HTERT RPE-1 (cell line): ENCODE measurements around the gene UFD1.
"Not testable (repeated sequence)": the region's sequence is repeated elsewhere in the genome, so short reads cannot be mapped to it uniquely, and the experiment has no call there.

Experiments
- in situ Hi-C: fragments of 300-500 bp; cut with MboI; formaldehyde crosslinking; loops from 4 replicates; pipeline ENCODE4 v1.14.3; 2020; ENCODE audit warnings: low sequenced_read_pairs

UFD1 gene

DNA sequence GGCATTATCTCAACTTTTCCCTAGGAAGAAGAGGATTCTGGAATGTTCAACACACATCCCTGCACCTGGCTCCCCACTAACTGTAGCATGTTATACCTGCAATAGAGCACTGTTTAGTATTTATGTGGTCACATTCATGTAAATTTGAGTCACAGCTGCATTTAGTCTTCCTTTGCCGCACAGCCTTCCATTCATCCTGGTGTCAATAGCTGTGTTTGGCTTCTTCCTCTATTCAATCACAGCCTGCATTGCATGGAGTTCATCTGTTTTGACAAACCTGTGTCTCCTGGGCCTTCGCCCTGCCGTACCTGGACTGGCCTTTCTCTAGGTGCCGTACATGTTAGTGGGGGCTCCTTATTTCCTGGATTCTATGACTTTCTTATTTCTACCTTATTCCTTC is 27.4 kb downstream of the UFD1 start:
- in situ Hi-C loops = no loop called here

DNA sequence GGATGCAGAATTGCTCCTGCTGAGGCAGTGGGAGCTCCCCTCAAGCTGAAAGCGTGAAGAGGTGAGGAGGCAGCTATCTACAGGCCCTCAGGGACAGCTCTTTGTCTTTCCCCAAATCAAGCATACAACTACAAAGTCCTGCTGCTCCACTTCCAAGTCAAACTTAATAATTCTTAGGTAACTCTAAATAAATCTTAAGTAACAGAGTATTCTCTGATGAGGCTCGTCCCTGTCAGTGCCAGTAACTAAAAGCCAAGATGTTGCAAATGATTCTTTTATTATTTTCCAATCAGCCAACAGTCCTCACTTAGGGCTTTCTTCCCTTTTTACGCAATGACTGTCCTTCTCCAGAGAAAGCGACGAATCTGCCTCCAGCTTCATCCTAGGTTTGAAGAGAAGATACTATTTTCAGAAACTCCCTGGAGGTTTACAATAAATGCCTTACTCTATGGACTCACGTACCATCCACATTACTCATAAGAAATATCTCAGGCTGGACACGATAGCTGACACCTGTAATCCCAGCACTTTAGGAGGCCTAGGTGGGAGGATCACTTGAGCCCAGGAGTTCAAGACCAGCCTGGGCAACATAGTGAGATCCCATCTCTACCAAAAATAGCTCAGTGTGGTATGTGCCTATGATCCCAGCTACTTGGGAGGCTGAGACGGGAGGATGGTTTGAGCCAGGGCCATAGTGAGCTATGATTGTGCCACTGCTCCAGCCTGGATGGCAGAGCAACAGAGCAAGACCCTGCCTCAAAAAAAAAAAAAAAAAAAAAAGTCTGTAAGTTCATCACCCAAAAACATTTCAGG is 28.4 kb downstream of the UFD1 start:
- in situ Hi-C loops = no loop called here

DNA sequence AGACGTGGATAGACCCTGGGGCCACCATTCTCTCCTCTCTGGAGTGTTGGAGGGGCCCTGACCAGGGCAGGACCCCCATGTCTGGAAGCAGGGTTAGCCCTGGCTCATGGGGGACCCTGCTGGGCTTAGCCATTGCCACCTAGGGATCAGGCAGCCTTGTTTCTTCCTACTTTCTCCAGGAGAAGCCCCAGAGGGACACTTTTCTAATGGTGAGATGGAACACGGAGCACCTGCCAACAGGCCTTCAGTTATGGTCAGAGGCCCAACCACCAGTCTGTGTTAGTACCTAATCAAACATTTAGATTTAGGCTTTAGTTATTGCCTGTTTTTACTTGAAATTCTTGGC is 29.6 kb downstream of the UFD1 start:
- in situ Hi-C loops = no loop called here

DNA sequence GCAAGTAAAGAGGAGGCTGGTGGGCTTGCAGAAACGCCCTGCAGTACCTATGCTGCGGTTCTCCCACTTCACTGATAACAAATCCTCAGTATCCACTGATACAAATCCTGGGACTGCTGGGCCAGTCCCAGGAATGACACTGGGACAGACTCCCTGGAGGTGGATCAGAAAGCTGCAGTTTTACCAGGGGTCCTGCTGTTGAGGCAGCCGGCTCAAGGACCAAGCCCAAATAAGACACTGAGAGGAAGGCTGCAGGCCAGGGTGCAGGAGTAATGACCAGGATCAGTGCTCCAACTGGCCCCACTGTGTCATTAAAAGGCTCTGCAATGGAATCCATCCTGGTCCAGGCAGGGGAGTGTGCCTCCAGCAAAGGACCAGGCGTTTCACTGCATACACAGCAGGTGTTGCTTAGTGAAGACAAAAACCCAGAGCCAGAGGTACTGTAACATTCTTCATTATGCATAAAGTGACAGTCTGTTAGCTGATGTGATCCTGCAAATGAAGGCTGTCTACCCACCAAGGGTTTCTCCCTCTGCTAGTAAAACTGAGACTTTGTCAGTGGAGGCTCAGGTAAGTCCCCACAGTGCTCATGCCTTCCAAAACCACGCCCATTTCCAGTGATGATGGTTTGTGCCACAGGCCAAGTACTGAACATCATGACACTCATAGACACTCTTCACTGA is 30.1 kb downstream of the UFD1 start:
- in situ Hi-C loops = no loop called here

DNA sequence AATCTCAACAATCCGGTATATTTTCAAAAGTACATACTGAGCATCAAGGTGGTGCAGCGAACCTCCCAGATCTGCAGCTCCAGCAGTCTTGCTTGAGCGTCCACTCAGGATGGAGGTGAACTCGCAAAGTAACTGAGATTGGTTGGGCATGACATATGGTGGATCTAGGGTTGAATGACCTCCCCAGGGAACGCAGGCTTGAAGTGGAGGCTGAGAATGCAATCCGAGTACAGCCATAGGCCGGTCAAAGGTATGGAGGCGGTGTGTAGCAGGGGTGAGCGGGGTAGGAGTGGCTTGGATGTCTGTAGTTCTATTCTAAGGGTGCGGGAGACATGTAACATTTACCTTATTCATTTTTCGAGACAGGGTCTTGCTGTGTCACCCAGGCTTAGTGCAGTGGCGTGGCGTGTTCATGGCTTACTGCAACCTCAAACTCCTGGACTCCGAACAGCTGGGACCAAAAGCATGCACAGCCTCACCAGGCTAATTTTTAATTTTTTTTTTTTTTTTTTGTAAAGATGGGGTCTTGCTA is 30.9 kb downstream of the UFD1 start:
- in situ Hi-C loops = no loop called here

DNA sequence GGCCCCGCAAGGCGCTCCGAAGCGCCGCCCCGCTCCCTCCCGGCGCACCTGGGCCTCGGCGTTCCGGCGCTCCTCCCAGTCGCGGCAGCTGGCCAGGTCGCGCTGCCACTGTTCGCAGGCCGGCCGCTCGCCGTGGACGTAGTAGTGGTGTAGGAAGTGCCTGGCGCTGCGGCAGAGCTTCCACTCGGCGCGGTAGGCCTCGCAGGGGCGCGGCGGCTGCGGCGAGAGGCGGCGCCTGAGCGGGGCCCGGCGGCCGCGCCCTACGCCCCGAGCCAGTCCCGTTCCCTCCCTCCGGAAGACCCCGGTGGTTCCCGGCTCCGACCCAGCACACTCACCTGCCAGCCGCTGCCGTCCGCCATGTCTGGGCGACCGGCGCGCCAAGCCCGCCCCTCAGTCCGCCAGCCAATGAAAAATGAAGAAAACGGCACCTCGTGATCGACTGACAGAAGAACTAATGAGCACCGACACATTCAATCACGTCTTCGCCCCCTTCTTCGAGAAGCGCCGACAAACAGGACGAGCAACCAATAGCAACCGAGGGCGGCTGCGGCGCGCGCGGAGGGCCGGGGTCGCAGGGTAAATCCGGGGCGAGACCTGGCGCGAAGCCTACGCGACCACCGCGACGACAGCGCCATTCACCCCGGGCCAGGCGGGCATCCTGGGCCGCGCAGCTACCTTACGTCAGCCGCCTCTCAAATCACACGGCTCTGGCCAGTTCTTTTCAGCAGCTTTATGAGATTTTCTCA is 31.5 kb downstream of the UFD1 start, which contains the start of gene C22orf39:
Gene C22orf39 (minus strand): TSS at position 382 of the 746 bp plus-strand sequence. CDS start 23 bp downstream, at position 359.
- in situ Hi-C loops = no loop called here

DNA sequence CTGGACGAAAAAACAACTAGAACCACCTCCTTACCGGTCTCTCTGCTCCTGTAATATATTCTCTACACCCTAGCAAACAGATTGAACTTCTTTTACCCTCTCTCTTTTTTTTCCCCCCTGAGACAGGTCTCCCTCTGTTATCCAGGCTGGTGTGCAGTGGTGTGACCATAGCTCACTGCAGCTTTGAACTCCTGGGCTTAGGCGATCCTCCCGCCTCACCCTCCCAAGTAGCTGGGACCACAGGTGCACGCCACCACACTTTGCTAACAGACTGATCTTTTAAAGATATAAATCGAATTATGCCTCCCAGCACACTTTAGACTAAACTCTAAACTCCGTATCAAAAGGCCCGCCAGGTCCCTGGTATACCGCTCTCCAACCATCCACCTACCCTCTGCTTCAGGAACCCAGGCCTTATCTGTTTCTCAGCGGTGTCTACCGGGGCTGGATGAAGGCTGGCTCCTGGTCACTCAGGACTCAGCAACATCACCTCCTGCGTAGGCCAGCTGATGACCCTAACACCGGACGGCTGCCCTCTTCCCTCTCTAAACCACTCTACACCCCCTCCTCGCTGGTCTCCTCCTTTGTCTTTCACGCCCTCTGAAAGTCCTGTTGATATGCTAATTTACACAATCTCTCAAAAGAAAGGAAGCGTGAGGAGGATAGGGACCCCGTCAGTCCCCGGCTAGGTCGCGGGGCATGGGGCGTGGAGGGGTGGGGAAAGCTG is 32.2 kb downstream of the UFD1 start:
- in situ Hi-C loops = no loop called here

DNA sequence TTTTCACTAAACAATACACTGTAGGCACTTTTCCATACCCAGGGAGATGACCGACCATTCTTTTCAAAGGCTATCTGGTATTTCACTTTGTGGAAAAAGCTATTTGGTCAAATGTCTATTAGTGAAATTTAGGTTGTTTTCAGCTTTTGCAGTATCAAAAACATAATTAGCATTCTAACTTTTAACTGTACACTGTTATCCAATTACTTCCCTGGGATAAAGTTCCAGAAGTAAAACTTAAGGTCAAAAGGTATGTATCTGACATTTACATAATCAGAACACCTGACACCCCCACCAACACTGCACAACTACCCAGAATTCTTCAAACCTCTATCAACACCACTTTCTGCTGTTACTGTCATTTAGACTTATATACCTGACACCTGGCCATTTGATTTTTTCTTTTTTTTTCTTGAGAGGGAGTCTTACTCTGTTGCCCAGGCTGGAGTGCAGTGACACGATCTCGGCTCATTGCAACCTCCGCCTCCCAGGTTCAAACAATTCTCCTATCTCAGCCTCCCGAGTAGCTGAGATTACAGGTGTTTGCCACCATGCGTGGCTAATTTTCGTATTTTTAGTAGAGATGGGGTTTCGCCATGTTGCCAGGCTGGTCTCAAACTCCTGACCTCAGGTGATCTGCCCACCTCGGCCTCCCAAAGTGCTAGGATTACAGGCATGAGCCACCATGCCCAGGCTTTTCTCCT is 33.6 kb downstream of the UFD1 start:
- in situ Hi-C loops = not testable (repeated sequence)

DNA sequence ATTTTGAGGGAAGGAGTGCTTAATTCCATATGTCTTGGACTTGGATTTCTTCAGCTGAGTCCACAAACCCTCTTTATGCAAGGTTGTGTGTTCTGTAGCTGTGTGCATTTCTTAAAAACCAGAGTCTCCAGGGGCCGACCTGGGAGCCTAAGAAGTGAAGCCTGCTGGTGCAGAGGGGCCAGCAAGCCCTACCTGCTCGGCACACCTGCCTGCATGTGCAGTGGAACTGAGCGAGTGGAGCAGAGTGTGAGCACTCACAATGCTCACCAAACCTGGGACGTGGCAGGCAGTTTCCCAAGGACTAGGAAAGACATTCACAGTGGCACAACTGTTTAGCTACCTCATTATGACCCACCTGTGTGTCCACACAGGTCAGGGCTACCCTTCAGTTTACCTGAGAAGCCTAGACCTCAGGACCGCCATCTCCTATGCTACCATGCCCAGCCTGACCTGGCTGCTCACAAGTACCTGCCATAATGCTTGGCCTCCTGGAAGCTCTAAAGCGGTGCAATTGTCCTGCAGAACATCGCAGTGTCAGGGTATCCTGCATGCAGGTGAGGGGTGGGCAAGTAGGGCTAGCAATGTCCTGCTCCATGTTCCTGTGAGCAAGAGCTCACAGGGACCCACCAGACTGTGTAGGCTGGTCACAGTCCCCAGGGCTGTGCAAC is 35.3 kb downstream of the UFD1 start:
- in situ Hi-C loops = no loop called here

DNA sequence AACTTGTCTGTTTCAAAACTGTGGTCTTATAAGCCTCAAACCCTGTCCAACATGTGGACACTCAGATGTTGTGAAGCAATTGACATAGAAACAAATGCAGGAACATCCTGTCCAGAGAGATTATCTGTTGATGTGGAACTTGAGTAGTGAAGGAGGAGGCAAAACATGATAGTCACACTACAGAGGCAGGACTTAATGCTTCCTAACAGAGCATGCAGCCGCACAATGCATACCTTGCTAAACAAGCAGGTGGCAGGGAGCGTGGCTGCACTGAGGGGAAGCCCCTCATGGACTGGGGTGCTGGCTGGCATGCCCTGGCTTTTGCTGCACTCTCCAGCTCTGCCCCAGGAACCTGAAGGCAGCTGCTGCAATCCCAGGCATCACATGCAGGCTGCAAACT is 36.8 kb downstream of the UFD1 start:
- in situ Hi-C loops = no loop called here

DNA sequence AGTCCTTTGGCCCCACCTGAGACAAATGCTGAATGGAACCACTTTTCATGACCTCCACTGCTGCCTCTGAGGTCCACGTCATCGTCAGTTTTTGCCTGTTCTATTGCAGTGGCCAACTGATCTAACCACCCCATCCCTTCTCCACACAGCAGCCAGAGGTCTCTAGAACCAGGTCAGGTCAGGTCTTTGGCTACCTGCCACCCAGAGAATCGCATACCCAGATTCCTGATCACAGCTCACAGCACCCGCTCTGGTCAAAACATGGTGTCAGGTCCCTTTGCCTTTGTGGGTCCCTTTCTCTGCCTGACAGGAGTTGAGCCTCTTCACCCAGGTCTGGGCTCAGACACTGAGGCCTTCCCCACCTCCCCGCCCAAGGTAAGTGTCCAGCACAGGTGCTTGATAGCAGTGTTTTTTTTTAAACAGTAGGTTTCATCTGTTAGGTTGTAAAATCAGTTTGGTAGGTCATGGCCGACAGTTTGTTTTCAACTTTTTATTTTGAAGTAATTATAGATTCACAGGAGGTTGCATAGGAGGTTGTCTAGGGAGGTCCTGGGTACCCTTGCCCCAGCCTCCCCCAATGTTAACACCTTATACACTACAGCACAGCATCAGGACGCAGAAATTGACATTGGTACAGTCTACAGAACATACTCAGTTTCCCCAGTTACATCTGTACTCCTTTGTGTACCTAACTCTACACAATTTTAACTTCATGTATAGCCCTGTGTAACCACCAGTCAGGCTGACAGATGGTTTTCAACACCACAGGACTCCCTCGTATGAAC is 38.4 kb downstream of the UFD1 start:
- in situ Hi-C loops = no loop called here

DNA sequence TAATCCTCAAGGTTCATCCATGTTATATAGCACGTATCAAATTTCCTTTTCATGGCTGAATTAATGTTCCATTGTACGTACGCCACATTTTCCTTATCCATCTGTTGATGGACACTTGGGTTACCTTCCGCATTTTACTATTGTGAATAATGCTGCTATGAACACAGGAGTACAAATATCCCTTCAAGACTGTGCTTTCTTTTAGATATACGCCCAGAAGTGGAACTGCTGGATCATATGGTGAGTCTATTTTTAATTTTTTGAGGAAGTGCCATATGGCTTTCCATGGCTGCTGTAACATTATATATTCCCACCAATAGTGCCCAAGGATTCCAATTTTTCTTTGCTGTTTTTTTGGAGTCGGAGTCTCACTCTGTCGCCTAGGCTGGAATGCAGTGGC is 40.7 kb downstream of the UFD1 start:
- in situ Hi-C loops = no loop called here

DNA sequence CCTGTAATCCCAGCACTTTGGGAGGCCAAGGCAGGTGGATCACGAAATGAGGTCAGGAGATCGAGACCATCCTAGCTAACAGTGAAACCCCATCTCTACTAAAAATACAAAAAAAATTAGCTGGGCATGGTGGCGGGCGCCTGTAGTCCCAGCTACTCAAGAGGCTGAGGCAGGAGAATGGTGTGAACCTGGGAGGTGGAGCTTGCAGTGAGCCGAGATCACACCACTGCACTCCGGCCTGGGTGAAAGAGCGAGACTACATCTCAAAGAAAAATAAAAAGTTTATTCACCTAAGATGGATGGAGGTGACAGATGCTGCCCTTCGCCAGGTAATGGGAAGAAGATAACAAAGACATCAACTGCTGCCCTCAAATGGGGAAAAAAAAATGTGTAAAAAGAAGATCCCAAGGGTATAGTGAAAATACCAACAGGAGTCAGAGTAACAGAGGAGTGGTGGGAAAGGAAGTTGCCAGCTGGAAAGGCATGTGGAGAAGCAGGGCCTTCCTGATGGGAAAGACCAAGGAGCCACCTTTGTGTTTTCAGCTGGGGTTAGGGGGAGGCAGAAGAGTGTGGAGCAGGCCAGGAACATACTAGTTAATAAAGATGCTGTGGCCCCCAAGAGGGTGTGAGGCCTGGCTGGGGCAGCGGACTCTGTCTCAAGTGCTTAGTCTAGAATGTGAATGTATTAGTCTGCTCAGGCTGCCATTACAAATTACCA is 42.4 kb downstream of the UFD1 start:
- in situ Hi-C loops = not testable (repeated sequence)

DNA sequence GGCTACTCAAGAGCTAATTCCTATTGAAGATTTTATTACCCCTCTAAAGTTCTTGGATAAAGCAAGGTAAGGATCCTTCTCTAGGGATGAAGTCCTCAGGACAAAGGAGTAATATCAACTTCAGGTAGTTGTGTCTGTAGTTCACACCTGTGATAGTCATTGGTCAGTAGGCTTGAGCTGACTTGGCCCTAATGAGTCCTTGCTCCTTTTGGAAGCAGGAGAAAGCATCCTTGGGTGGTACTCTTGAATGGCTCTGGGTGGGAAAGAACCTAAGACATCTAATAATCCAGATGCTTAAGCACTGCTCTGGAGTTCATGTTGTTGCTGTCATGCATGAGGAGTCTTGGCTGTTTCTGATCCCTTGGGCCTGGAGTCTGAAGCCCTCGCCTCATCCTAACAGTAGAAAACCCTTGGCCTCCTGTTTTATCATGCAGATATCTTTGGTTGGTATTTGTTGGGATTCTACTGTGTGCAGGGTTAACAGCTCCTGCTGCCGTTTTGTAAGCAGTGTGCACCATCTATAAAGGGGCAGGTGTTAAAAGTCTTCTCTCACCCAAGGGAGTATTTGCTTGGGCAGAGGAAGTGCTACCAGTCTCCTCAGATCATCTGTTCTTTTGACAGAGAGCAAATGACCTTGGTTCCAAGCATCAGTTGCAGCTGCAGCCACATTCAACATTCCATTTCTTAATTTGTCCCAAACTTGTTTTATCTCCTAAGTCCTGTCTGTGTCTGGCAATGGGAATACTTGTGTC is 44.0 kb downstream of the UFD1 start:
- in situ Hi-C loops = no loop called here

DNA sequence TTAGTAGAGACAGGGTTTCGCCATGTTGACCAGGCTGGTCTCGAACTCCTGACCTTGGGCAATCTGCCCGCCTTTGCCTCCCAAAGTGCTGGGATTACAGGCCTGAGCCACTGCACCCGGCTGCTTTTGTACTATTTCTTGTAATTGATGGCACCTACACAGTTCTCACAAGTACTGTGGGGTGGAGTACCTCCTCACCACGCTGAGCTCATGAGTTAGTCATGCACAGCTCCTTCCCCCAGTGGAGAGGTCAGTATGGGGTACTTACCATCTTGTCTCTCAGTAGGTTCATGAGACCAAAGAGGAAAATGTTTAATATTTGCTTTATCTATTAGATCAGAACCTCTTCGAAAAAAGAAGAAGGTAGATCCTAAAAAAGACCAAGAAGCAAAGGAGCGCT is 44.6 kb downstream of the UFD1 start:
- in situ Hi-C loops = no loop called here

DNA sequence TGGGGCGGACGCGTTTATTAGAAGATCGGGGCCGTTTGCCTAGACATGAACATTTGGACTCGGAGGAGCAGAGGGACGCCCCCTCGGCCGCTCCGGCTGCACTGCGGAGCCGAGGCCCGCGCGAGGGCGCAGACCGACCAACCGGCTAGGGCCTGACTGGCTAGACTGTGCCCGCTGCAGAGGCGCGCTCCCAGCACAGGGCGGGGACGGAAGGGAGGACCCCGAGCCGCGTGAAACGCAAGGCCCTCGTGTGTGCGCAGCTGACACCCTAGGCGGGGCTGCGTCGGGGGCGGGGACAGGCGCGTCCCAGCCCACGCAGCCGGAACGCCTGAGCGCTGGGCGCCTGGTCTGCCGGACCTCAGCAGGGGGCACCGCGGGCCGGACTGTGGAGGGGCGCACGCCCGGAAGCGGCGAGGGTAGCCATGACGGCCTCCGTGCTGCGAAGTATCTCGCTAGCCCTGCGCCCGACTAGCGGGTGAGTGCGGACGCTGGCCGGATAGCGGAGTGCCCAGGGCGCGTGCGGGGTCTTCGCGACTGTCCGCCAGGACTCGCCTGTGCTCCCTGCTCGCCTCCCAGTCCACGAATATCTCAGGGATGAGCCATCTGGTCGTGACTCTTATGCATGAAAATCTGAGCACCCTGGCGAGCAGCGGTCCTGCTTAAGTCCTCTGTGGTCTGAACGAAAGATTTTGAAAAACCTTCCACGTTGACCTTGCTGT is 46.7 kb downstream of the UFD1 start, which contains the start of gene MRPL40:
Gene MRPL40 (plus strand): TSS at position 413 of the 719 bp plus-strand sequence. CDS start 10 bp downstream, at position 423.
- in situ Hi-C loops = no loop called here

DNA sequence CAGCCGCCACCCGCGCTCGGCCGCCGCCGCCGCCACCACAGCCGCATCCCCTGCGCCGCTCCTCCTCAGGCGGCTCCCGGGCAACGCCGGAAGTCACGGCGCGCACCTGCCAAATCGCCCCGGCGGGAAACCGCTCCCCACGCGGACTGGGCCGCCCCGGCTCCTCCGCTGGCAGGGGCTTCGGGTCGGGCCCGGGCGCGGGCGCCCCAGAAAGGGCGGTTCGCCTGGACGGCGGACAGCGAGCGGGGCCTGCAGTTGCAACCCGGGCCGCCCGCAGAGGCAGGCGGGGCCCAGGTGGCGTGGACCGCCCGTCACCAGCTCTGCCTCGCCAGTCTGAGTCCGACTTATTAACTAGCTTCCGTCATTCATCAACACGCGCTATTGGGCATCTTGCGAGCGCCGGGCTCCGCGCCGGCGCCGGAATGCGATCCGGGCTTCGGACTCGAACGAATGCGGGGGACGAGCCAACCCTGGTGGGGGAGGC is 47.3 kb downstream of the UFD1 start, which contains the start of gene HIRA:
Gene HIRA (minus strand): TSS at position 85 of the 484 bp plus-strand sequence. CDS start 257 bp downstream, outside the sequence.
- in situ Hi-C loops = no loop called here
